ENCODE data around the gene HCN4.

DNA sequence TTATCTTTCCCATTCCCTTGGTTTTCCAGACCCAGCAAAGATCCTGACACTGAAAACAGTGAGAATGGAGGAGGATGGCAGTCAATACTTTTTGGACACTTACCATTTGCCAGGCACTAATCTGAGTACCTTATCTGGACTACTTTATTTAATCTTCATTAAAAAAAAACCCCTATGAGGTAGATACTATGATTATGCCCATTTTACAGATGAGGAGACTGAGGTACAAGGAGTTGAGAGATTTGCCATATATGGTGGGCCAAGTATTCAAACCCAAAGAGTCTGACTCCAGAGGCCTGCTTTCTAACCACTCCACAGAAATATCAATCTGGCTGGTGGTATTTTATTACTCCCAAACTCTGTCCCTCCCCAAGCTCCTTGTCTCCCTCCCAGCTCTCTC is 19.6 kb downstream of the HCN4 start:
- TF ChIP-seq, protein P1, sequence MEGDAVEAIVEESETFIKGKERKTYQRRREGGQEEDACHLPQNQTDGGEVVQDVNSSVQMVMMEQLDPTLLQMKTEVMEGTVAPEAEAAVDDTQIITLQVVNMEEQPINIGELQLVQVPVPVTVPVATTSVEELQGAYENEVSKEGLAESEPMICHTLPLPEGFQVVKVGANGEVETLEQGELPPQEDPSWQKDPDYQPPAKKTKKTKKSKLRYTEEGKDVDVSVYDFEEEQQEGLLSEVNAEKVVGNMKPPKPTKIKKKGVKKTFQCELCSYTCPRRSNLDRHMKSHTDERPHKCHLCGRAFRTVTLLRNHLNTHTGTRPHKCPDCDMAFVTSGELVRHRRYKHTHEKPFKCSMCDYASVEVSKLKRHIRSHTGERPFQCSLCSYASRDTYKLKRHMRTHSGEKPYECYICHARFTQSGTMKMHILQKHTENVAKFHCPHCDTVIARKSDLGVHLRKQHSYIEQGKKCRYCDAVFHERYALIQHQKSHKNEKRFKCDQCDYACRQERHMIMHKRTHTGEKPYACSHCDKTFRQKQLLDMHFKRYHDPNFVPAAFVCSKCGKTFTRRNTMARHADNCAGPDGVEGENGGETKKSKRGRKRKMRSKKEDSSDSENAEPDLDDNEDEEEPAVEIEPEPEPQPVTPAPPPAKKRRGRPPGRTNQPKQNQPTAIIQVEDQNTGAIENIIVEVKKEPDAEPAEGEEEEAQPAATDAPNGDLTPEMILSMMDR (conservative IDR thresholded peaks at IDR 0.05; ENCODE audit: low read depth in 2 of 2), result no peak
- no peak for TF ChIP-seq CREB1 (CRISPR knock-in tag; IDR thresholded peaks at IDR 0.05; ENCODE audit: low read depth)
- TF ChIP-seq POLR2AphosphoS5 (IDR thresholded peaks at IDR 0.05; ENCODE audit: low read depth), result no peak
- TF ChIP-seq EZH2phosphoT487 (IDR thresholded peaks at IDR 0.05; ENCODE audit: unreplicated experiment), result no peak
- no peak for TF ChIP-seq EZH2 (IDR thresholded peaks at IDR 0.05; ENCODE audit: low read depth, unreplicated experiment)
- TF ChIP-seq JUNB (IDR thresholded peaks at IDR 0.05; ENCODE audit: unreplicated experiment), result no peak
- TF ChIP-seq, protein P2, sequence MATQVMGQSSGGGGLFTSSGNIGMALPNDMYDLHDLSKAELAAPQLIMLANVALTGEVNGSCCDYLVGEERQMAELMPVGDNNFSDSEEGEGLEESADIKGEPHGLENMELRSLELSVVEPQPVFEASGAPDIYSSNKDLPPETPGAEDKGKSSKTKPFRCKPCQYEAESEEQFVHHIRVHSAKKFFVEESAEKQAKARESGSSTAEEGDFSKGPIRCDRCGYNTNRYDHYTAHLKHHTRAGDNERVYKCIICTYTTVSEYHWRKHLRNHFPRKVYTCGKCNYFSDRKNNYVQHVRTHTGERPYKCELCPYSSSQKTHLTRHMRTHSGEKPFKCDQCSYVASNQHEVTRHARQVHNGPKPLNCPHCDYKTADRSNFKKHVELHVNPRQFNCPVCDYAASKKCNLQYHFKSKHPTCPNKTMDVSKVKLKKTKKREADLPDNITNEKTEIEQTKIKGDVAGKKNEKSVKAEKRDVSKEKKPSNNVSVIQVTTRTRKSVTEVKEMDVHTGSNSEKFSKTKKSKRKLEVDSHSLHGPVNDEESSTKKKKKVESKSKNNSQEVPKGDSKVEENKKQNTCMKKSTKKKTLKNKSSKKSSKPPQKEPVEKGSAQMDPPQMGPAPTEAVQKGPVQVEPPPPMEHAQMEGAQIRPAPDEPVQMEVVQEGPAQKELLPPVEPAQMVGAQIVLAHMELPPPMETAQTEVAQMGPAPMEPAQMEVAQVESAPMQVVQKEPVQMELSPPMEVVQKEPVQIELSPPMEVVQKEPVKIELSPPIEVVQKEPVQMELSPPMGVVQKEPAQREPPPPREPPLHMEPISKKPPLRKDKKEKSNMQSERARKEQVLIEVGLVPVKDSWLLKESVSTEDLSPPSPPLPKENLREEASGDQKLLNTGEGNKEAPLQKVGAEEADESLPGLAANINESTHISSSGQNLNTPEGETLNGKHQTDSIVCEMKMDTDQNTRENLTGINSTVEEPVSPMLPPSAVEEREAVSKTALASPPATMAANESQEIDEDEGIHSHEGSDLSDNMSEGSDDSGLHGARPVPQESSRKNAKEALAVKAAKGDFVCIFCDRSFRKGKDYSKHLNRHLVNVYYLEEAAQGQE (IDR thresholded peaks at IDR 0.05; ENCODE audit: unreplicated experiment), result no peak
- TF ChIP-seq, protein P3, sequence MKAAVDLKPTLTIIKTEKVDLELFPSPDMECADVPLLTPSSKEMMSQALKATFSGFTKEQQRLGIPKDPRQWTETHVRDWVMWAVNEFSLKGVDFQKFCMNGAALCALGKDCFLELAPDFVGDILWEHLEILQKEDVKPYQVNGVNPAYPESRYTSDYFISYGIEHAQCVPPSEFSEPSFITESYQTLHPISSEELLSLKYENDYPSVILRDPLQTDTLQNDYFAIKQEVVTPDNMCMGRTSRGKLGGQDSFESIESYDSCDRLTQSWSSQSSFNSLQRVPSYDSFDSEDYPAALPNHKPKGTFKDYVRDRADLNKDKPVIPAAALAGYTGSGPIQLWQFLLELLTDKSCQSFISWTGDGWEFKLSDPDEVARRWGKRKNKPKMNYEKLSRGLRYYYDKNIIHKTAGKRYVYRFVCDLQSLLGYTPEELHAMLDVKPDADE (IDR thresholded peaks at IDR 0.05), result no peak
- TF ChIP-seq ZNF331 (CRISPR knock-in tag; IDR thresholded peaks at IDR 0.05; ENCODE audit: low read depth), result no peak
- no peak for TF ChIP-seq STAT1 (IDR thresholded peaks at IDR 0.05; ENCODE audit: unreplicated experiment)

Measured in GM23338 (cell line).